Measurements from ENCODE around the gene CASK.

CASK gene

GRCh38 chrX:41828826-41829225 is 94.5 kb downstream of the CASK start:
- no peak for DNase-seq (ENCODE audit: low read depth)

DNA sequence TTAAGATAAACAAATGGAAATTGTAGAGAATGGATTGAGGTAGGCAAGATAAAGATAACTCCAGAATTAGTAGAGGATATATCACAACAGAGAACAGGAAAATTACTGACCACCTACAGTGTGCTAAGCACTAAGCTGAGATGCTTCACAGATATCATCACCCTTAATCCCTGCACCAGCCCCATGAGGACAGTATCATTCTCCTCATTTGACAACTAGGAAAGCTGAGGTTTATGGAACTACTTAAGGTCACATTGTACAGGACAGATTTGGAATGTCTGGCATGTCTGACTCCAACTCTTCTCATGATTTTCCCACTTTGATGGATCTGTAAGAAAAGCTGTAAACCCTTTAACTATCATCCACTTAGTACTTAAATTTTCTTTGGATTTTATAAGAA is 95.5 kb downstream of the CASK start:
- no peak for DNase-seq (ENCODE audit: low read depth)

GRCh38 chrX:41825796-41826195 is 97.6 kb downstream of the CASK start:
- no peak for DNase-seq (ENCODE audit: low read depth)

DNA sequence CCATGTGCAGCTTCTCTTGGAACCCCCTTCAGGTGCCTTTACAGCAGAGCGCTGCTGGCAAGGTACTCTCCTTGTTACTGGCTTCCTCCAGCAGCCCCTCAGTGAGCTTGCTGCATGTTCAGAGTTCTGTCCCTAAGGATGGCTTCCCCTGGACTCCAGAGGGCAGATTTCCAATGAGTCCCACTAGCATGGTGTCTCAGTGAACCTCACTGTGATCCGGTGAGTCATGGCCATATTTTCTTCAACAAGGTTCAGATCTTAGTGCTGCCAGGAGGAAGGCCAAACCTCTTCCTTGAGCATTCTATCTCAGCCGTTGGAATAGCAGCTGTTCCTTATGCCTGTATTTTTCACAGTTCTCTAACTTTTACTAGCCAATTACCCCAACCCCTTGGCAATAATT is 98.8 kb downstream of the CASK start:
- peak; percentile 14 for DNase-seq (ENCODE audit: low read depth)

GRCh38 chrX:41823402-41823801 is 100.0 kb downstream of the CASK start:
- DNase-seq (ENCODE audit: low read depth) = peak; percentile 20

DNA sequence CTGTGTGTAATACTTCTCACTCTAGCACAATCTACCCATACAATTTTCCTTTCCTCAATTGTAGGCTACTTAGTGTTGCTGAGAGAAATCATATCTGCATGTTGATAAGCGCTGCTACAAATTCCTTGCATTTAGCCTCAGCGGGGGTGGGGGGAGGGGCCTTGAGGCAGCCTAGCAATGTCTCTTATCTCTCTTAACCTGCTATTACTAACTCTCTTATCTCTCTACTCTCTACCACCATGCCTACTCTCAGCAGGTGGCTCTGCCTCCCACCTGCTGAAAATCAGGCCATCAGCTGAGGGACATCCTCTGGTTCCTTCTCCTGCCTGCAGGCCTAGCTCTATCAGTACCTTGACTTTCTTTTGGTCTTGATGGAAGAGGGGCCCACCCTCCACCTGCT is 100.5 kb downstream of the CASK start:
- no peak for DNase-seq (ENCODE audit: low read depth)

GRCh38 chrX:41808047-41808446 is 115.3 kb downstream of the CASK start:
- DNase-seq (ENCODE audit: low read depth) = no peak

DNA sequence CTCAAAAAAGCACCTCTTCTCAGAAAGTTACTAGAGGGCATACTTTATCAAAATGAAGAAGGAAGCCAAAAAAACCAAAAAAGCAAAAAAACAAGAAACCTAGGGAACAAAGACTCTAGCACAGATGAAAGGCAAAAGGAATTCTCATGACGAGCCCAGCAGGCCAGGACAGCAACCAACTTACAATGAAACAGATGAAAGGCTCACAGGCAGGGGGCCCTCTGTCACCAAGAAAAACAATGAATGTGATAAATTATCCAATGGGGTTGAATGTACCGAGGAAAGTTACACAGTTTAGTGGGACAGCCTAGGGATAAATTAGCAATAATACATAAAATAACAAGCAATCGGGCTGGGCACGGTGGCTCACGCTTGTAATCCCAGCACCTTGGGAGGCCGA is 120.4 kb downstream of the CASK start:
- DNase-seq (ENCODE audit: low read depth) = no peak

- DNase-seq (ENCODE audit: low read depth) = no peak
Observed at GRCh38 chrX:41799661-41800060, 123.7 kb downstream of the CASK start.

GRCh38 chrX:41796577-41796976 is 126.8 kb downstream of the CASK start:
- DNase-seq (ENCODE audit: low read depth) = no peak

- DNase-seq (ENCODE audit: low read depth) = no peak
Observed at GRCh38 chrX:41796046-41796445, 127.3 kb downstream of the CASK start.

DNA sequence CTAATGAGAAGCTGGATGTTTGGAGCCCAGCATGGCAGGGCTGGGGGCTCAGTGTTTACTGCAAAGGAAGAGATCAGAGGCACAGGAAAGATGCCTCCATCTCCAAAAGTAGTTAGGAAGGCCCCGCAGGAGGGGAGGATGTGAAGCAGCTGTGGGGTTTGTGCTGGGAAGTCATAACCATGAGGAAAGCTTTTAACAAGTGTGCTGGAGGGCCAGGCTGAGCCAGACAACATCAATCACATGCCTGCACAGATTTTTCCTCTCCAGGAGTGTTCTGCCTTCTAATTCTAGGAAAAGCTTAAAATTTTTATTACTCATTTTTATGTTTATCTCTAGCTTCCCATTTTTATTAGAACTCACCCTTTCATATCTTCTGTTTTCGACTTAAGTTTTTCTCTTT is 134.0 kb downstream of the CASK start:
- DNase-seq (ENCODE audit: low read depth) = no peak

DNA sequence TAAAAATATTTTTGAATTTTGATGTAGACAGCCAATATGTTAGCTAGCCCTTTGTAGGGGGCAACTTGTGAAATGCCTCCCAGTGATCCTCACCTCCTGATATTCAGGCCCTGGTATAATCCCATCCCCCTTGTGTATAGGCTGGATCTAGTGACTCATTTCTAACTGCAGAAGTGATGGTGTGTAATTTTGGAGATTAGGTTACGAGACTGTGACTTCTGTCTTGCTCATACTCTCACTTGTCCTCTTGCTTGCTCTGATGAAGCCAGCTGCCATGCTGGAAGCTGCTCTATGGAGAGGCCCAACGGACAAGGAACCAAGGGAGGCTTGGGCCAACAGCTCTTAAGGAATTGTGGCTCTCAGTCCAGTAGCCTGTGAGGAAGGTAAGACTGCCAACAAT is 137.7 kb downstream of the CASK start:
- no peak for DNase-seq (ENCODE audit: low read depth)

DNA sequence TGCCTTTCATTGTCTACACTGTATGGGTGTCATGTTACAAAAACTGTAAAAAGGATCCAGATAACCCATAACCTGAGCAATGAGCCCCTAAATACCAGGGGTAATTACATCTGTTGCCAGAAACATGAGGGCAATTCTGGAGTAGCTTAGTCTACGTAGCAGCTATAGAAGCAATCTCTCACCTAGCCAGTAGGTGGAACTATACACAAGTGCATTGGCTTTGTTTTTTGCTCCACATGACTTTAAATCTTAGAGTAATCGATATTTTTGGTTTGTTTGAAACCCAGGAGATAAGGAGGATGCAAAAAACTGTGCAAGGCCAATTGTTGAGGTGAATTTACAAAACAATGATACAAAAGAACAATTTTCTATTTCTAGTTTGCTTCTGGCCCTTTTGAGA is 141.9 kb downstream of the CASK start:
- no peak for DNase-seq (ENCODE audit: low read depth)

- no peak for DNase-seq (ENCODE audit: low read depth)
Observed at GRCh38 chrX:41779941-41780340, 143.4 kb downstream of the CASK start.

GRCh38 chrX:41779030-41779564 is 144.3 kb downstream of the CASK start:
- peak; percentile 35 for DNase-seq (ENCODE audit: low read depth)

DNA sequence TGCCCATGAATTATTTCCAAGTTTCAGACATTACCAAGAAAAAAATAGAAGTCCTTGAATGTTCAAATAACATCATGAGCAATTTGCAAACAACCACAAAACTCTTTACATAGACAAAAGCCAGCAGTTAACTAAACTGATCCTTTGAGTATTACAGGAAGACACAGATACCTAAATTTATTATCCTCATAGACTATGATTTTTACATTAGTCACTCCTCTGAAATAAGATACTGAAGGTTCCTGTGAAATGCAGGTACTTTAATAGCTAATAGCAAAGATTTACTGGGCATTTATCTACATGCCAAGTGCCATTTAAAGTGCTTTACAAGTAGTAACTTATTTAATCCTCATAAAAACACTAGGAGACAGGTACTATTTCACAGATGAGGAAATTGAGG is 161.7 kb downstream of the CASK start:
- DNase-seq (ENCODE audit: low read depth) = no peak

DNA sequence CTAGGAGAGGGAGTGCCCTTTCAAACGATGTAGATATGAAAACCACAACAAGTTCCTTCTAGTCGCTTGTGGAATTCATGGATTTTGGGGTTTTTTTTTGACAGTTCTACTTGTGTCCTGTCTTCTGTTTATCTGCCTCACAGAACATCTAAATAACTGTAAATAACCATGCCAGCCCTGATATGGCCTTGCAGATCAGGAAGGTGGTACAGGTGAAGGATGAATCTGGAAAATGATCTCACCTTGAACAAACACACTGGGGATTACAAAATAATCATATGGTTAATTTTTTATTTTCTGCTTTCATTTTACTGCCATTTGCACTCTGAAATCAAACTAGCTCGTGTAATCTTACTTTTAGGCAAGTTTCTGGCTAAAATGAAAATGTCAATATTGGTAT is 162.2 kb downstream of the CASK start:
- DNase-seq (ENCODE audit: low read depth) = no peak

DNA sequence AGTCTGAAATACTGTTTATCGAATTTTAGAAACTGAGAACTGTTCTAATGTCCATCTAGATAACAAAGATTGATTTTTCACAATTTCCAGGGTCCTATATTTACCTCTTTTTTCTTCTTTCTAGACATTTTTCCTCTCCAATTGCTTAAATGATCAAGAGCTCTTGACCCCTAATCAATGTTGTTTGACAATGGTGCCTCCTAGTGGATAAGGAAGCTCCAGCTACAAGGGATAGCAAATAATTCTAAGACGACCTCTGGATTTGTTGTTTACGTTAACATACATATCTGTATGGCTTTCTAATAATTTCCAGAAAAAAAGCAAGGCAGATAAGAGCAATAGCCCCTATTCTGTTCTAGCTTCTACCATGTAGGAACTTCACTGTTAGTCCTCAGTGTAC is 163.5 kb downstream of the CASK start:
- DNase-seq (ENCODE audit: low read depth) = no peak

- no peak for DNase-seq (ENCODE audit: low read depth)
Observed at GRCh38 chrX:41758401-41758800, 165.0 kb downstream of the CASK start.

DNA sequence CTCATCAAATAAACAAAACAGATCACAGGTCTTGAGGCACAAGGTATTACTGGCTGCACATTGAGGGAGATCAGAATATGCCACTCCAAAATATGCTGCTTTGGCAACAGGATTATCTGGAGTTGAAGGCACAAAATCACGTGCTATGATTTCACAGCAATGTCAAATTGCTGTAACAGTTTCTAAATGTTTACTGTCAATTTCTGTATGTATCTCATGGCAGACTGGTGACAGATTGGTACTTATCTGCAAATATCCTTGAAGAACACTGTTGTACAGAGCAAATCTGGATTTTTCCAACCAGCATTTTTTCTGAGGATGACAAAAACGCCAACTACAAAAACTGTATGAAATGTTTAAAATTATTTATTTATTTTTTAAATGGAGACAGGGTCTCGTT is 172.6 kb downstream of the CASK start:
- no peak for DNase-seq (ENCODE audit: low read depth)

GRCh38 chrX:41739871-41740270 is 183.5 kb downstream of the CASK start:
- no peak for DNase-seq (ENCODE audit: low read depth)

DNA sequence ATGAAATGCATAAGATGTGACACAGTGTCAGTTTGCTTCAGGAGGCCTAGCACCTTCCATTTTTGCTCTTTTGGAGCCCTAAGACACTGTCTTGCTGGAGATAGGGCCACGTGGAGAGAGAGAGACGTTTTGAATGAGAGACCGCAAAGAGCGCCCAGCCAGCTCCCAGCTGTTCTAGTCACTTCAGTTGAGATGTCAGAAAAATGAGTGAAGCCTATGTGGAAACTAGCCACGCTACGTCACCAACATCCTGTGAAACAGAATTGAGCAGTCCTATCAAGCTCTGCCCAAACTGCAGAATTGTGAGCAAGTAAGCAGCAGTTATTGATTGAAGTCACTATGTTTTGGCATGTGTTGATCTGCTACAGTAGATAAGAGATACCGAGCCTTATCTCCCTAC is 186.3 kb downstream of the CASK start:
- no peak for DNase-seq (ENCODE audit: low read depth)

- no peak for DNase-seq (ENCODE audit: low read depth)
Observed at GRCh38 chrX:41734530-41734929, 188.8 kb downstream of the CASK start.

DNA sequence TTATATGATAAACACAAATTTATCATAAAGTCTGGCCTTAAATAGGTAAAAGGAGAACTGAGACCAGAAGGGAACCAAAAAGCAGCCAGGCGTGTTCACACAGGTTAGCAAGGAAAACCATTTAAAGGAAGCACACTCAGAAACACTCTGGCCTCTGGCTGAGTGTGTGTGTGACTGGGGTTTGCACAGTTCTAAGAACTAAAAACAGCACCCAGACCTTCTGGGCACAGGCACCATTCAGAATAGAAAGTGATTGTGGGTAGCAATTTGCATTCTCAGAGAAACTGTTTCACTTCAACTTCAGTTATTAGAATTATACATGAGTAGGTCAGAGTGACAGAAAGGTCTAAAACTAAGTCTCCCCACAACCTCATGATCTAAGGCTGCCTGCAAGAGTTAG is 189.4 kb downstream of the CASK start:
- DNase-seq (ENCODE audit: low read depth) = no peak

Data from stromal cell of bone marrow (primary cell).